NOMO-1 treated with dmso at 0.1 percent for 144 hours (cell line): Measurements from ENCODE around the gene SARS1.
"Not testable (repeated sequence)": the region's sequence is repeated elsewhere in the genome, so short reads cannot be mapped to it uniquely, and the experiment has no call there.

ENCODE experiments used
- DNase-seq: peaks from one replicate; lab custom pipeline; 2025; ENCODE audit not compliant: unreplicated experiment; lab: John Stamatoyannopoulos, UW

The SARS1 gene

DNA sequence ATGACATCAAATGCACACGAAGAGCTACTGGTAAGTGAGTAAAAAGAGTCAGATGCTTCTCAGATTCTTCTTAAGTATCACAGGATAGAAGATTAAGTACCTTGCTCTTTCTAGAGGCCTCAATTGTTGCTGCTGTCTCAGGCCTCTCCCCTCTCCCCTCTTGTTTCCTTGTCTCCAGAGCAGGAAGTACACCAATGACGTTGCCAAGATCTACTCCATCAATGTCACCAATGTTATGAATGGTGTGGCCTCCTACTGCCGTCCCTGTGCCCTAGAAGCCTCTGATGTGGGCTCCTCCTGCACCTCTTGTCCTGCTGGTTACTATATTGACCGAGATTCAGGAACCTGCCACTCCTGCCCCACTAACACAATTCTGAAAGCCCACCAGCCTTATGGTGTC, 21.3 kb upstream of the SARS1 start:
- no peak for DNase-seq

DNA sequence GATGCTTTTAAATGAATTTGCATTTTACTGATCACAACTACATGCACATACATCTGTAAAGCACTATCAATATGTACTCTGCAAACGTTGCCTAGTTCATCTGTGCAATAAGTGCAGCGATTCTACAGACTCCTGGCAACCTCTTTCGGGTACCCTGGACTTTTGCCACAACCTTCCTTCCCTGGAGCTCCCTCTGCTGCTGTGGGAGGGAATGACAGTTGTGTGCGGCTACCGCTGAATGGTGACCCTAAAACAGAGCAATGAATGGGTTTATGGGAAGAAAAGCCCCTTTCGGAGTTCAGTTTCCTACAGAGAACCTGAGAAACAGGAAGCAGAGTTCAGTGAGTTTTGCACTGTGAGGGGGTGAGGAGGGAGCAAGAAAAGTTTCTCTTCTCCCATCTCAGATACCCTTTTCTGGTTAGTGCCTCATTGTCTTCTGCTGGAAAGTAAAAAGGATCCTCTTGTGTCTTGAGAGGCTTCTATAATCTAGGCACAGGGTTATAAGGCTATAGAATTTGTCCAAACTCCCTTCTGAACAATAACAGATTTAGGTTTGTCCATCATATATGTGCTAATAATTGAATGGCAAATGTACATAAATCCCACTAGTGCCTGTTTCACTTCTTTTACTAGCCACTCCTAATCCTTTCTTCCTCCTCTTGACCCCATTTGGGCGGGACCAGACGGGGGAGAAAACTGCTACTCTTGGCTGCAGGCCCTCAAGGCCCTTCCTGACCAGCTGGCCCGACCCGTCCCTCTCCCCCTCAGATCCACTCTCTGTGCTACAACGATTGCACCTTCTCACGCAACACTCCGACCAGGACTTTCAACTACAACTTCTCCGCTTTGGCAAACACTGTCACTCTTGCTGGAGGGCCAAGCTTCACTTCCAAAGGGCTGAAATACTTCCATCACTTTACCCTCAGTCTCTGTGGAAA, 19.8 kb upstream of the SARS1 start:
- DNase-seq, result peak; percentile 25

DNA sequence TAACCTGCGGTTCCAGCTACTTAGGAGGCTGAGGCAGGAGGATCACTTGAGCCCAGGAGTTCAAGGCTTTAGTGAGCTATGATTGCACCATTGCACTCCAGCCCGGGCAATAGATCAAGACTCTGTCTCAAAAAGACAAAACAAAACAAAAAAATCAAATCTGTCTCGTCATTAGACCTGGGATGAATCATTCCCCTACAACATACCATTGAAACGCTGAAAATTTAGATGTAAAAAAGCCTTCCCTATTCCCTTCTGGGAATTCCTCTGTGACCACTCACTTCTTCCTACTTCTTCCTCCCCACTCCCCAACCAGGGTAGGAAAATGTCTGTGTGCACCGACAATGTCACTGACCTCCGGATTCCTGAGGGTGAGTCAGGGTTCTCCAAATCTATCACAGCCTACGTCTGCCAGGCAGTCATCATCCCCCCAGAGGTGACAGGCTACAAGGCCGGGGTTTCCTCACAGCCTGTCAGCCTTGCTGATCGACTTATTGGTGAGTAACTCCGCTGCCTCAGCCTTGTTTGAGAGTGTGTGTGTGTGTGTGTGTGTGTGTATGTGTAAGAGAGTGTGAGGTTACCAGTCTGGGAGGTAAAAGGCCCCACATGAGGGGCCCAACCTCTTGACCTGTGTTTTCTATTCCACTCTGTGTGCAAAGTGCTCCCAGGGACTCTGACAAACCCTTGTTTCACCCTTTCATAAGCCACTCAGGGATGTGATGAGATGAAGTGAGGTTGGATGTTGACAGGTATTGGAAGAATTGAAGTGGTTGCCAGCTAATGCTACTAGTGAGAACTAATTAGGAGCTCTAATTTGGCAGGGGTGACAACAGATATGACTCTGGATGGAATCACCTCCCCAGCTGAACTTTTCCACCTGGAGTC, 16.3 kb upstream of the SARS1 start:
- DNase-seq, result no peak

DNA sequence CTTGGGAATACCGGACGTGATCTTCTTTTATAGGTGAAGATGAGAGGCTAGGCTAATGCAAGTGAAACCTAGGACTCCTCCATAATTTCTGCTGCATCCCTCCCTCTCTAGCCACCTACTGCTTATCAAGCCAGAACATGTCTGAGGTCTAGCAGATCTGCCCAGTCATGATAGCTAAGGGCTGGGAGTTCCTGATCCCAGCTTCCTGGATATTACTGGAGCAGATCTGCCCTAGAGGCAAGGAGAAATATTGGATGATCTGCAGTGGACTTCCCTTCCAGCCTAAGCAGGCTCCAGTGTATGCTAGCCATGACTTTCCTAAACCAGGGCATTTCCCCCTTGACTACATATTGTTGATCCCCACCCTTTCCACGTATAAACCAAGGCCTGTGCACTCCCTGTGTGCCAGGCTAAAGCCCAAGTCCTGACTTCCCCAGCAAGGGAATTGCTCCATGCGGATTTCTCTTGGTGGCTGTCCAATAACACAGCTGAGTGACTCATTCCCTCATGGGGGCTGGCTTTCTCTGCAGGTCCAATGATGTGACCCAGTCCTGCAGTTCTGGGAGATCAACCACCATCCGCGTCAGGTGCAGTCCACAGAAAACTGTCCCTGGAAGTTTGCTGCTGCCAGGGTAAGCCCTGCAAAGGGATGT, 15.5 kb upstream of the SARS1 start:
- DNase-seq, result no peak

- DNase-seq, result no peak
These were observed 15.0 kb upstream of the SARS1 start for GRCh38 chr1:109198745-109199144.

DNA sequence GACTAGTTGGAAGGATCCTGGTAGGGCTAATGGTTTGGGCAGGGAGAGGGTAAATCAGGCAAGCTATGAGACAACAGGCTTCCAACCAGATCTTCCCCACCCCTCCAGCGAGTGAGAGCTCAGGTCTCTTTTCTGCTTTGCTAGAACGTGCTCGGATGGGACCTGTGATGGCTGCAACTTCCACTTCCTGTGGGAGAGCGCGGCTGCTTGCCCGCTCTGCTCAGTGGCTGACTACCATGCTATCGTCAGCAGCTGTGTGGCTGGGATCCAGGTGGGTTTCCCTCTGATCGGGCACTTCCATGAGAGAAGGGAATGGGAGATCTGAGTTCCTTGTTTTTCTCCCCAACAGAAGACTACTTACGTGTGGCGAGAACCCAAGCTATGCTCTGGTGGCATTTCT, 14.0 kb upstream of the SARS1 start:
- DNase-seq, result no peak

DNA sequence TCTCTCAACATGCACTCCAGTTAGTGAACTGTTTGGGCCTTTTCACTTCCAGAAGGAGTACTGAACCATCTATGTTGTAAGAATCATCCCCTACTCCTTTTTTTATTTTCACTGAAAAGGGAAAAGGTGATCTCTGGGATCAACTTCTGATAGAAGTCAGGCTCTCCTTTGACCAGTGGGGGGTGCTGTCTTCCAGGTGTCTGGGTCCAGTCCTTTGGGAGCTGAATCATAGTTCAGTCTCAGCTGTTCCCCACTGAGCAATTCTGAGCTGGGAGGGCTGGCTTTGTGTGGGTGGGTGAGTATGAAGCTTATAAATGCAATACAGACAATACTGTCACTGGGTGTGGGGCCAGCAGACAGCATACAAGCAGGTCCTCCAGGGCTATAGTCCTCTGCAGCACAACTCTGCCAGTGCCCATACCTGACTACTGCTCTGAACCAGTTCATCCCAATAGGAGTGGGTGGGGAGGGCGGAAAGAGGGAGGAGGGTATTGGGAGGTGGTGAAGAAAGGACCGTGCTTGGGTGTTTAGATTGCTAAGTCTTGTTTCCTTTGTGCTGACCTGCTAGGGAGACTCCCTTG, 12.5 kb upstream of the SARS1 start:
- no peak for DNase-seq

- no peak for DNase-seq
These were observed 9.2 kb upstream of the SARS1 start for GRCh38 chr1:109204484-109204883.

DNA sequence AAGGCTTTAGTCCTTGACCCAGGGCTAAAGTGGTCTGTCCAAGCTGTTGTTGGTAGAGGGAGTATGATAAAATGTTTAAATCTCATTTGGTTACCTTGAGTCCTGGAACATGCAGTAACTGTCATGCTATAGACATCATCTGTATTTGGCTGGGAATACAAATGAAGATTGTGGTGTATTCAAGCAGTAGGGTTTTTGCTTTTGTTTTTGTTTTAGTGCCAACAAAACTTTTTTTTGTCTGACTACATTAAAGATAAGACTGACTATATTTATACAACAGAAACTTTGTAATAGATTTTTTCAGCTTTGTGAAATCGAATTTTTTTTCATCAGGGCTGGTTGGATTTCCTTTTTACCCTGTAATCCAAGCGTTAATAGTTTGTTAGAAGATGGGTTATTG, 7.4 kb upstream of the SARS1 start:
- no peak for DNase-seq

- DNase-seq, result no peak
These were observed 6.1 kb upstream of the SARS1 start for GRCh38 chr1:109207467-109208103.

DNA sequence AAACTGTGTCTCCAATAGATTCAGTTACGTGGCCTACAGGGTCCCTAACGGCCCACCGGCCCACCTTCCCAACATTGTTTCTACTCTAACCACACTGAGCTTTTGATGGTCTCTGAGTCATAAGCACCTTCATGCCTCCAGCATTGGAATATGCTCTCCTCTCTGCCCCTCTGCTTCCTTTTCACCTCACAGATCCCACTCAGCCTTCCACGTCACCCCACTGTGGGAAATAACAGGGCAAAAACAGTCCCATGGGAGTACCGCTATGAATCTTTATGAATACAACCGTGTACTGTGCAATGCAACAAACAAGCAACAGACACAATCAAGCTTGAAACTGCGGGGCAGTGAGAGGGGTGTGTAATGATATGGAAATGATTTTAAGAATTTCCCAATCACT, 5.3 kb upstream of the SARS1 start:
- DNase-seq, result no peak

- DNase-seq, result no peak
These were observed 4.8 kb upstream of the SARS1 start for GRCh38 chr1:109208836-109209463.

- DNase-seq, result no peak
These were observed 3.7 kb upstream of the SARS1 start for GRCh38 chr1:109210058-109210457.

GRCh38 chr1:109213345-109213823, 334 bp upstream of the SARS1 start:
- no peak for DNase-seq

DNA sequence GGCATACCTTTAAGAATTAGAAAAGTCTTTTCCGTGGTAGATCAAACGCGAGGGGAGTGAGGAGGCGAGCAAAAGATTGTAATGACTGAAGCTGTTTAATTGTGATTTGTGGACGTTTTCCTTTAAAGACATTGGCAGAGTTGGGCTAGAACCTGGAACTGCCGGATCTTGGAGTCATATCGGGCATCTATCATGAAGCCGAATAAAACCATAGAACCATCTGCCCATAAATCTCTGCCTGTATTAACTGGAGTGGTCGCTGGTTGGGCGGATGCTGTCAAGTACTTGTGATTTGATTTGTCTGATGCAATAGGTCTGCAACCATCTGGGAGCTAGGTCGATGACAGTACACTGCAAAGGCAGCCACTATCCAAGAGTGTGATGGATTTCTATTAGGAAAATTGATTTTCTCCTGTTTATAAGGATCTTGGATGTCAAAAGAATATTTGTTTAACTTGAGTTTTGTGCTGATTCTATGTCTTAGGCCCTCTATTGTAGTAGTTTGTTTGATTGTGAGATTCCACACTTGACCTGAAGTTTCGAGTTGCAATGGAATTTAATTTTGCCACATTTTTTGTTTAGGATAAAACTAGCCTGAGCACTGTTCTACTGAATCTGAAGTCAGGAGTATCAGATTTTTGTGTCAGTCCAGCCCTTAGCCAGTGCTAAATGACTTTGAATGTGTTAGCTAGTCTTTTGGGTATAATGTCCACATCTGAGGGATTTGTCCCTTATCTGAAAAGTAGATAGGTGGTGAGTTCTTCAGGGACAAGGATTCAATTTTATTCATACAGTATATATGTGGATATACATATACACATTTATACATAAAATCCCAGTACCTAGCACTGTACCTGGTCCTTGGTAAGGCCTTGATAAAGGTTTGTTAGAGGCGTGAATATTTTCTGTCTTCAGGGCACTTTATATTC, 1.2 kb downstream of the SARS1 start:
- peak; percentile 13 for DNase-seq

- no peak for DNase-seq
These were observed 2.9 kb downstream of the SARS1 start for GRCh38 chr1:109216662-109217061.

GRCh38 chr1:109218516-109218915, 4.8 kb downstream of the SARS1 start:
- DNase-seq, result no peak

GRCh38 chr1:109221201-109221600, 7.5 kb downstream of the SARS1 start:
- DNase-seq, result not testable (repeated sequence)

- no peak for DNase-seq
These were observed 11.6 kb downstream of the SARS1 start for GRCh38 chr1:109225308-109225707.
